ENCODE measurements around the gene ALLC.
"Not testable (repeated sequence)": the region's sequence is repeated elsewhere in the genome, so short reads cannot be mapped to it uniquely, and the experiment has no call there.

ALLC gene

DNA sequence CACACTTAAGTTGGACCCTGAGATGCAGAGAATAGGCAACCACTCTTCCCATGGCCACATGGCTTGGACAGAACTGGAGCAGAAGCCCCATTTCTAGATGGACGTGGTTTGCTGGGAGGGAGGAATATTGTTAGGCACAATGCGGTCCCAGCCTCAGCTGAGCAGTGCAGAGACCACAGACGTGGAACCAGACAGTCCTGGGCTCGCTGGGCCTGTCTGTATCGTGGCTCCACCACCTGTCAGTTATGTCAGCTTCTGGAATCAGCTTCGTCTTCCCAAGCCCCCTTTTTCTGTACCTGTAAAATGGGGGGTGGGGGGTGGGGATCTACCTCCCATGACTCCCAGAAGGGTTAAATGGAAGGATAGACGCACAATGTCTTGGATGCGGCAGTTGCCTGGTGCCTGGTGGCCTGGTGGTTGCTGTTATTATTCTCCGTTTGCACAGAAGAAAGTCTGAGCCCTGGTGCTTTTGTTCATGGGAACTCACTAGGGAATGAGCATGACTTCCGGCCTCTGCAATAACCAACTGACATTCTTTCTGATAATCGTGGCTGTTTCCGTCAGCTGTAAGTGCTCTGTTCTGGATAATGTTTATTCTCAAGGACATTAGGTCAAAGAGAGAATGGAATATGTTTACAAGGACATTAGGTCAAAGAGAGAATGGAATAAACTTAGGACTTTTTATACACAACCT lies 31.7 kb upstream of the ALLC start:
- in situ Hi-C loops (cut with MboI; ENCODE audit: low sequenced_read_pairs) = no loop called here

DNA sequence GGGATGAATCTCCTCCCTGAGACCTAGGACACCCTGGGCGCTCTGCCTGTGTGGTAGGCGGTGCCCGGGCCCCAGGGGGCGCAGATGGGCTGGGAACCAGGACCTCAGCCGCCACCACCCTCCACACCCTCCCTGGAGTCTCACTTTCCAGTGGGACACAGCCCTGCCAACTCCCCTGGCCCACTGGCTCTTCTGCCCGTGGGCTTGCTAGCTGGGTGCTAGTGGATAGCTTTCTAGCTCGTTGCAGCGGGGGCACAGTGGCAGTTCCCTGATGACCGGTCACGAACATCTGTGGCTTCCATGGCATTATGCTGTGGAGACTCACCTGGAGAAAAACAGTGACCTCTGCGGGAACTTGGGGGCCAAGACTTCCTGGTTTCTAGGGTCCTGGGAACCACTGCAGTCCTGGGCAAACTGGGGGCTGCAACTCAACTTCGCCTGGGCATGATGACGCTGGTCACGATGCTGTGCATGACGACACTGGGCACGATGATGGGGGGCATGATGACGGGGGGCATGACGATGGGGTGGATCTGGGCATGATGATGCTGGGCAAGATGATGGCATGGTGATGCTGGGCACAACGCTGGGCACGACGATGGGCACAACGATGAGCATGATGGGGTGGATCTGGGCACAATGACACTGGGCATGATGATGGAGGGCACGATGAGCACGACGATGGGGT lies 31.0 kb upstream of the ALLC start:
- in situ Hi-C loops (cut with MboI; ENCODE audit: low sequenced_read_pairs) = no loop called here

DNA sequence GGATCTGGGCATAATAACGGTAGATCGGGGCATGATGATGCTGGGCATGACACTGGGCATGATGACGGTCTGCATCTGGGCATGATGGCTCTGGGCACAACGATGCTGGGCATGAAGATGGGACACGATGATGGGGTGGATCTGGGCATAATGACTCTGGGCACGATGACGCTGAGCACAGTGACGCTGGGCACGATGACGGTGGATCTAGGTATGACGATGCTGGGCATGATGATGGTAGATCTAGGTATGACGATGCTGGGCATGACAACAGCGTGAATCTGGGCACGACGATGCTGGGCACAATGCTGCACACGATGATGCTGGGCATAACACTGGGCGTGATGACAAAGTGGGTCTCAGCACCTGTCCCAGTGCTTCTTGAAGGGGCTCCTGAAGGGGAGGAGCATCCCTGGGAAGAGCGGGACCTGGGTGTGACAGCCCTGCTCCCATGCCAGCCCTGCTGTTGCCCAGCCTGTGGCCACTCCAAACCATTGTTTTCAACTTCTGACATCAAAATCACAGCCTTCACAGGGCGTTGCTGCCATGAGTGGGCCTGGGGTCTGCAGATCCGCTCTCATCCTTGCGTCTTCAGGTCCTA lies 30.4 kb upstream of the ALLC start:
- in situ Hi-C loops (cut with MboI; ENCODE audit: low sequenced_read_pairs) = no loop called here

DNA sequence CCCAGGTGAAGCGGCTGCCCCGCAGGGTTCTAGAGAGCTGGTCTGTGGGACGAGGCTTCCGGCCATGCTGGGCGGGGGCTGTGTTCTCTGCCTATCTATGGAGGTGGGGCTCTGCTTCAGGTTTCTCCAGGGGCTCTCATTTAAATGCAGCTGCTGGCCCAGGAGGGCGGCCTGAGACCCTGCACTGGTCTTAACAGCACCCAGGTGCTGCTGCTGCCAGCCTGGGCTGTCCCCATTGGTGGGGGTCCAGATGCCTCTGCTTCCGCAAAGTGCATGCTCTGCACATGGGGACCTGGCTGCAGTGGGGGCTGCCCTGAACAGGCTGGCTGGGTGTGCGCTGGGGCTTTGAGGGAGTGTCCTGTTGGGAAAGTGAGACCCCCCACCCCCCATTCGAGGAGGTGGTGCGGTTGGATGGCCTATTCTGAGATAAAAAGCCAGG lies 29.7 kb upstream of the ALLC start:
- in situ Hi-C loops (cut with MboI; ENCODE audit: low sequenced_read_pairs) = no loop called here

DNA sequence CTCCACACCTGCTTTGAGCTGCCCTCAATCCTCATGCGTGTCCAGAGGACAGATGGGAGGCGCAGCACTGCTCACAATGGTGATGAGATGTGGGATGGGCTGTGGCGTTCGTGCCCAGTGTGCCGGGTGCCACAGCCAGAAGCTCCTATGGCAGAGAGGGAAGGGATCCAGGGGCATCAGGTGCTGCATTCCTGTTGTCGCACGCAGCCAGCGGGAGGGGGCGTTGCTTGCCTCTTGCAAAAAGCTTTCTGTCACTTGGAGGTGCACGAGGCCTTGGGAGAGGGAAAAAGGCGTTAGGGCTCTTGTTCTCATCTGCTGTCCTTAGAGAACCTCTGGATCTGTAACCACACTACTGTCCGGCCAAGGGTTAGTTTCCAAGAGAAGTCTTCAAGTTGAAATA lies 29.2 kb upstream of the ALLC start:
- in situ Hi-C loops (cut with MboI; ENCODE audit: low sequenced_read_pairs) = no loop called here

DNA sequence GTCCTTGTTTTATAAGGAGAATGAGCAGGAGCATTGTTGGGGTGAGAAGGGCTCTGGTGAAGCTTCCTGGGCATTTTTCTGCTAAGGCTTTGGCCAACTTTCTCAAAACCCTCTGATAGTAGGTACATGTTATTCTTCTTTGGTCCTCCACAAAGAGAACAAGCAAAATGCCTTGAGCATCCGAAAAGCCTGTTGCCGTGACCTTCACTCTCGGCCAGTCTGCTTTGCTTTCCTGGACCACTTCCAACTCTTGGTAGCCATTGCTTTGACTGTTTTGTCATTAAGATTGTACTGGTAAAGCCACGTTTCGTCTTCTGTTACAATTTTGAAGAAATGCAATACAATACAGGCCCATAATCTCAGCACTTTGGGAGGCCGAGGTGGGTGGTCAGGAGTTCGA lies 27.4 kb upstream of the ALLC start:
- in situ Hi-C loops (cut with MboI; ENCODE audit: low sequenced_read_pairs) = no loop called here

DNA sequence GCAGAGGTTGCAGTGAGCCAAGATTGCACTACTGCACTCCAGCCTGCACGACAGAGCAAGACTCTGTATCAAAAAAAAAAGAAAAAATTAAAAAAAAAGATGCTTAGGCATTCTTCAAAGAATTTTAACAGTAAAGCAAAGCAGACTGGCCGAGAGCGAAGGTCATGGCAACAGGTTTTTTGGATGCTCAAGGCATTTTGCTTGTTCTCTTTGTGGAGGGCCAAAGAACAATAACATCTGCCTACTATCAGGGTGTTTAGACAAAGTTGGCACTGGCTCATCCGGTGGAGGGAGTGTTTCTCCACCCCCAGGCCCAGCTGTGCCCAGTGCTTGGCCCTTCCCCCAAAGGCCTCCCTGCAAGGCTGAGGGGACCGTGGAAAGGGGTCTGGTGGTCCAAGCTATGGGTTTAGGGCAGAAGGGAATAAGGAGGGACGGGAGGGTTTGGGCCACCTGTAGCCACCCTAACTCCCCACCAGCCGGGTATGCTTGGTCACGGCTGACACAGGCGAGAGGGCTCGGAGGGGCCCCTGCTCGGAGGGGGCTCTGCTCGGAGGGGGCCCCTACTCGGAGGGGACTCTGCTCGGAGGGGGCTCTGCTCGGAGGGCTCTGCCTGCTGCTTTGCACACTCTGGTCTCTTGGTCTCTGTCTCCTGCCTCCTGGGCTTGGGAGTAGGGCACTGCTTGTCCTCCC lies 26.7 kb upstream of the ALLC start:
- in situ Hi-C loops (cut with MboI; ENCODE audit: low sequenced_read_pairs) = no loop called here

DNA sequence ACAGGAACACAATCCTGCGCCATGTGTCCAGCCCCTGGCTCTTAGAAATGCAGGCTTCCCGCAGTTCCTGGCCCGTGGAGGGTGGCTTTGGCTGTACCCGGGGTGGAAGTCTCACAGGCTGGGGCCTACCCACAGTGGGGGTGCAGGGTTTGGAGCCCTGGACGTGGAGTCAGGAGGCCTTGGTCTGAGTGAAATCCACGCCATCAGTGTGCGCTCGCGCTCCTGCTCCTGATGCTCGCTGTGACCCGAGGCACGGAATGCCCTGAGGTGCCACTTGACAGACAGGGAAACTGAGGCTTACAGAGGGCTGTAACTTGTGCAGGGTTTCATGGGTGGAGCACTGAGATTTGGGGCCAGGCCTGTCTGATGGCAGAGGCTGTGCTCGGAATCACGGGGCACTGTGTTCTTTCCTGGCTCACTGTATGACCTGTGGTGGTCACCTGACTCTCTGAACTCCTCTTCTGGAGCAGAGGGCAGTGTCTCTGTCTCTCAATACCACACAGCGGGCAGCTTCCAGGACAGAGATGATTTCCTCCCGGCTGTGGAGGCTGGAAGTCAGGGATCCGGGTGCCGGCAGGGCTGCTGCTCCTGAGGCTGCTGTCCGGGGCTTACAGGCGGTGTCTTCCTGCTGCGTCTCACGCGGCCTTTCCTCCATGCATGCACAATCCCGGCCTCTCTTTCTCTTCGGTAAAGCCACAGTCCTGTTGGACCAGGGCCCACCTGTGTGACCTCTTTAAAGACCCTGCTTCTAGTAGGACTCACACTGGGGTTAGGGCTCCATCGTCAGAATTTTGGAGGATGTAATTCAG lies 25.9 kb upstream of the ALLC start:
- in situ Hi-C loops (cut with MboI; ENCODE audit: low sequenced_read_pairs) = no loop called here

DNA sequence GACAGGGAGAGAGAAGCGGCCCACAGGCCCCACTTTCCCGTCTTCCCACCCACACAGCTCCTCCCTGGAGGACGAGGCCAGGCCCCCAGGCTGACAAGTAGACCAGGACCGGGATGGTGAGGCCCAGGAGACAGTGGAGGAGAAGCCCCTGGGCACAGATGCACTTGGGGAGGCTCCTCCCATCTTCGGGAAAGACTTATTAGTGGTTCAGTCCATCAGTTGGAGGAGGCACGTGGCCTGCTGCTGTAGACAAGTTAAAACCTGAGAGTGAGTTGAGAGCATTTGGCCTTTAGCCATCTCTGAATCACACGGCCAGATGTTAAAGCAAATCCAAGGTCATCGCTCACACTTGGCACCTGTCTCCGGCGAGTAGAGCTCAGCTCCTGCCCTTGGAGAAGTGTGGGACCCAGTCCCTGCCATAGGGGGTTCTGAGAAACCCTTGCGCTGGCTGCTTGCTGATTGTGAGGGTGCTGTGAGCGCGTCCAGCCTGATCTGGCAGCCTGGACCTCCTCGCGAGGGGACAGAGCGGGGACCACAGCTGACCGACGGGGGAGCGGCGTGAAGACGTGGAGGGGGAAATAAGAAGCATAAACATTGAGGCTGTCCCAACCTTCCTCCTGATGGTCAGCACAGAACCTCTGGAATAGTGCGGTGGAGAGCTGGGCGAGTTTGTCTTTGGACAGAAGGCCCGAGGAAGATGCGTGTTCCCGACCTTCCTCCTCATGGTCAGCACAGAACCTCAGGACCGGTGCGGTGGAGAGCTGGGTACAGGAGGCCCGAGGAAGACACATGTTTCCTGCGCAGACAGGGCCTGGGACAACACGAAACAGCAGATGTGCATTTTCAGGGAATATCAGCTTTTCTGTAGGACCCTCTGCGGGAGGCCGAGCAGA lies 24.7 kb upstream of the ALLC start:
- in situ Hi-C loops (cut with MboI; ENCODE audit: low sequenced_read_pairs) = no loop called here

DNA sequence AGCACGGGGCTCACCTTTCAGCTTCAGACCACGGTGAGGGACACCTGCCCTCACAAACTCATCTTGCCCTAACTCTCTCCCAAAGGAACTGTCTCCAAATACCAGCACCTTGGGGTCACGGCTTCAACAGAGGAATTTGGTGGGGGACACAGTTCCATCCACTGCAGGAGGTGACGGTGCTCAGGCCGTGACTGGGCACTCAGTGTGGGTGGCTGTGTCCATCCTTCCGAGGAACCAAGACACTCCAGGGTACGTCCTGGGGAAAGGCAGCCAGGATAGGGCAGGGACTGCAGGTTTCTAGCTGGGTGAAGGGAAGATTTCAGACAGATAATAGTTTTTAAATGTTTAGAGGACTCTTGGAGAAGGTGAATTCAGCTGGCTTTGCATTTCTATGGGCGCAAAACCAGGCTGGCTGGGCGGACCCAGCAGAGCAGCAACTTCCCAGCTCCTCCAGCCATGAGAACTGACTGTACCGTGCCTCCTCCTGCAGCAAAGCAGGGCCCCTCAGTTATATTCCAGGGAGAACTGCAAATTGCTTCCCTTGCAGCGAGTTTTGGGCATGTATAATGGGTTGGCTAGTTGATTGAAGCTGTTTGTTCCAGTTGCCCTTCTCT lies 23.9 kb upstream of the ALLC start:
- in situ Hi-C loops (cut with MboI; ENCODE audit: low sequenced_read_pairs) = no loop called here

DNA sequence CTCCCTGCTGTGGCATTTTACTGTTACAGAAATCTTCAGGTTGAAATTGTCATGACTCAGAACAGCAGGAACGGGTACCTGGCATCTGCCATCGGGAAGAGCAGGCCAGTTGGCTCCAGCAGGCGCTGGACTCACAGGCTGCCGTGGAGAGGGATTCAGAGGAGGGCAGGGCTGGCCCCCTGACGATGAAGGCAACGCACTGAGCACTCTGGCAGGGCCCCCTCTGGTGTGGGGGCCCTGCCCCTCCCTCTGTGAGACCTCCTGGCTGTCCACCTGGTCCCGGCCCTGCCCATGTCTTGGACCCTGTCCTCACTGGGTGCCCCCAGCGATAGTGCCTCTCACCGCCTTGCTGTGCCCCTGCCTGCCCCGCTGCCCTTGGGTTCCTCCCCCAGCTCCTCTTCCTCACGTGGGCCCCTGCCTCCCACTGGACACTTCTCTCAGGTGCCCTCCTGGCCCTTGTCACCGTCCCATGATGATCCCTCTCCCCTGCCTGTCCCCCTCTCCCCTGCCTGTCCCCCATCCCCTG lies 23.3 kb upstream of the ALLC start:
- in situ Hi-C loops (cut with MboI; ENCODE audit: low sequenced_read_pairs) = no loop called here

DNA sequence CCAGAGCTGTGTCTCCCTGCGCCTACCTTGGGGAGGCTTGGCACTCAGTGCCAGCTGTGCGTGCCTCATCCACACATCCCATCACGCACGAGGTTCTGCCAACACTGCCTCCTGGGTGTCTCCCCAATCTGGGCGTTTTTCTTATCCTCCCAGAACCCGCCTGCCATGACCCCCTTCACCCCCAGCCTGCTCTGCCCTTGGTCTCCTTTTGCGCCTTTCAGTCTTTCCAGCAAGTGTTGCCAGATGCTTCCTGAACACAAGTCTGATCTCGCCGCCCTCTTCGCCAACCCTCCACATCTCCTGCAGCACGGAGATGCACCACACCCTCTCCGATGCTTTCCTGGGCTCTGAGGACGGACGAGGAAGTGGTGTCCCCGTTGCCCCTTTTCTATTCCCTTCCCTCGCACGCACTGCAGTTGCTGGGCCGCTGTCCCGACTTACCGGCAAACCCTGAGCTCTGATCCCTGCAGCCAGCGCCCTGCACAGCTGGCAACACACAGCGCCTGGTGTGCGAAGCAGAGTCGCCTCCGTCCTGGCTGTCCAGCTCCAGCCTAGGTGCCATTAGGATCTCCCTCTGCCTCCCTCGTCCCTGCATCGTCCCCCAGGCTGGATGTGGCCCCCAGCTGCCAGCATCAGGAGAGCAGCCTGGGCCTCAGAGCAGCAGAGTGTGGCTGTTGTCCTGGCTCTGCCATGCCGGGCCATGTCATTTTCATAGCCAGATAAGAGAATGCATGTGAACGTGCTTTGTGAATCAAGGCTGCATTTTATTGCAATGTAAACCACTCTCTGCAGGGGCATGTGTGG lies 22.6 kb upstream of the ALLC start:
- in situ Hi-C loops (cut with MboI; ENCODE audit: low sequenced_read_pairs) = no loop called here

DNA sequence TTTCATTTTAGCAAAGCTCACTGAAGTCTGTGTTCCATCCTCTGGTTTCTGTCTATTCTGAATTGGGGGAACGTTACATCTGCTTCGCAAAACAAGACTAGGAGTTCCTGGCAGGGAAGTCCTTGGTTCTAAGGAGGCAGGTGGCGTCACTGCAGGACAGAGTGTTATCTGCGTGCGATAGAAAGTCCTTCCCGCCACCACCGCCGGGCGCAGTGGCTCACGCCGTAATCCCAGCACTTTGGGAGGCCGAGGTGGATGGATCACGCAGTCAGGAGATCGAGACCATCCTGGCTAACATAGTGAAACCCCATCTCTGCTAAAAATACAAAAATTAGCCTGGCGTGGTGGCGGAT lies 22.0 kb upstream of the ALLC start:
- in situ Hi-C loops (cut with MboI; ENCODE audit: low sequenced_read_pairs) = not testable (repeated sequence)

DNA sequence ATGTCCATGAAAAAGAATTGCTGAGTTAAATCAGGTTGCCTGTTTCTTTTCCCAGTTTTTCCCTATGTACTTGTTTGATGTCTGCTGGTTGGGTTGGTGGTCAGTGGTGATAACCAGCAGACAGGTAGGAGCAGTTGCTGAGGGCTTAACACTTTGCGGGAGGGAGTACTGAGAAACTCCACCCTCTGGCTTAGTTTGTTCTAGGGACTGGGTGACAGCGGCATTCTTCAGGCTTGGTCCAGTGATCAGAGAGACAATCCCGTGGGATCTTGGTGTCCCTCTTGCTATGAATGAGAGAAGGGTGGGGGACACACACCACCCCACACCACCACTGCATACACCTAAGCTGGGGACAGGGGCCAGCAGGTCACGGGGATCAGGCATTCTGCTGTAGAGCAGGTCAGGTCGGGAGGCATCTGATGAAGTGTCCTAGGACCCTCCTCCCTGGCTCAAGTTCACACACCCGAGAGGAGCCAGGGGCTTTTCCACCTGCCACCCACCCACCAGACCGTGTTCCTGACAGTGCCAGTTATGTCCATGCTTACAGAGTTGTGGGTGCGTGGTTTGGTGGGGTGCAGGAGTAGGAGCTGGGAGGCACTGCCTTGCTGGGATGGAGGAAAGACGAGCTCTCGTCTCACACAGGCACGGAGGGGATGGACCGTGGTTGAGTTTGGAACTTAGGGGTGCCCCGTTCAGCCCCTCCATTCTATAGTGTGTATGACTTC lies 21.3 kb upstream of the ALLC start:
- in situ Hi-C loops (cut with MboI; ENCODE audit: low sequenced_read_pairs) = no loop called here

DNA sequence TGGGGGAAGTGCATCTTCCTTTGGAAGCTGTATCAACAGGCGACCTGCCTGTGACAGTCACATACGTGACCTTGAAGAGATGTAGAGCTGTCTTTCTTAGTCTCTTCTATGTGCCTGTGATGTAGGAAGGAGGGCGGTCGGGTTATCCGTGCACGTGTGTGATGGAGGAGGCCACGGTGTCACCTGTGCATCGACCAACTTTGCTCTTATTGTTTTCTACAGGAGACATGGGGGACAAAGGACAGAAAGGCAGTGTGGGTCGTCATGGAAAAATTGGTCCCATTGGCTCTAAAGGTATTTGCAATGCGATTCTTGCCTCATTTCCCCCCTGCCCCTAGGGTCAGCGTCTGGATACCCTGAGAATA lies 20.7 kb upstream of the ALLC start:
- in situ Hi-C loops (cut with MboI; ENCODE audit: low sequenced_read_pairs) = no loop called here

DNA sequence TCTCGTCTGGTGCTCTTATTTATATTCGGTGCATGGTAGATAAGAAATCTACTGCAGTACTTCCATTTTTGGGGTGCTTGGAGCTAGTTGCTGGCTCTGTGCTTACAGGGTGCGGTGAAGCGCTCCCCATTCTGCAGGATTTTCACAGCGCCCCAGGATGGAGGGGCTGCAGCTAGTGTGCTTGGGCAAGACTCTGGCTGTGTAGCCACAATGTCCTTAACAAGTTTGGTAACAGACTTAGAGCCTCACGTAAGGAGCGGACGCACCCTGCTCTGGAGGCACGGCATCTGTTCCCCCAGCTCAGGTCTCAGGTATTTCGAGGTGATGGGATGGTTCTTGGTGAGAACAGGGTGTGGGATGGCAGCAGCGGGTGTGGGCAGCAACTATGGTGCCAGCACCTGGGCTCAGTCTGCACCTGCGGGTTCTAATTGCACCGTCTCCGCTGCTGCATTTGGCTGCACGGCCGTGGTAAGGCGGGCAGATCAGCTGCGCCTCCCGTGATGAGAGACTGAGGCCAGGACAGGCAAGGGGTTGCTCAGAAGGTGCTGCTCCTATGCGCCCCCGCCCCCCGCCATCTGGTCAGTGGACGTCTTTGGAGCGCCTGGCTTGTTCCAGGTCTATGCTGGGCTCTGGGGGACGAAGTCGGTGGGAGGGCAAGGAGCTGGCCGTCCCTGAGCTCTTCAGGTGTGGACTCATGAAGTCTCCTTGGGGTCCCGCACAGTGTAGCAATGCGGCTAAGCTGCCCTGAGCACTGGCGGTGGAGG lies 20.1 kb upstream of the ALLC start:
- in situ Hi-C loops (cut with MboI; ENCODE audit: low sequenced_read_pairs) = no loop called here

DNA sequence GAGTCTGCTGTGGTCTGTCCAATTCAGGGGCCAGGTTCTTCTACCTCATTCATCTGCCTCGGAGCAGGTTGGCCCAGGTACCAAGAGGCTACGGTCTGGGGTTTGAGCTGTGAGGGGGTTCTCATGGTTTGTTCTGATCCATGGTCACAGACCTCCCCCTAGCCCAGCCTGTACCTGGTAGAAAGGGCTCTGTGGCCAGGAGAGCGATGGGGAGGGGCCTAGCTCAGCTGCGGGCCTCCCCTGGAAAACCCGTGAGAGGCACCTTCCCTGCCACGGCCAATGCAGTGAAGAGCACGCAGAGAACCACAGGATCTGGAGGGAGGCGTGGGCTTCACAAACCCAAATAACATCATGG lies 19.6 kb upstream of the ALLC start:
- in situ Hi-C loops (cut with MboI; ENCODE audit: low sequenced_read_pairs) = no loop called here

Measured in hTERT RPE-1 (cell line).